HT-29 (cell line): ENCODE data around the gene CCK. TPM values are rescaled to one million over a fixed set of nuclear protein-coding genes. Genes with fewer than 3 reads are reported as not detected.
A peak's percentile ranks its signal among the peaks of the same experiment; 100 is the strongest.

Source experiments
- DNase-seq: peaks from one replicate; pipeline ENCODE4 v3.0.0-alpha.2; 2015; ENCODE audit warnings: low spot score
- small RNA-seq: library from RNA; depleted of rRNA; stranded (forward); fragments of <200 nt; gene quantifications from one replicate; pipeline ENCODE3, GENCODE V24; 2014
- total RNA-seq: library from RNA; depleted of rRNA; stranded (reverse); fragments of >200 nt; shearing (Covaris generic); gene quantifications from 2 replicates; pipeline ENCODE4 v1.2.3, GENCODE V29; 2014; rRNA removed

The CCK gene
- total RNA-seq, 1 experiment from 2014 or later: not detected

GRCh38 chr3:42225486-42226363 lies 40.3 kb downstream of the CCK start:
- no peak for DNase-seq

GRCh38 chr3:42224658-42225421 lies 41.1 kb downstream of the CCK start:
- DNase-seq: no peak

DNA sequence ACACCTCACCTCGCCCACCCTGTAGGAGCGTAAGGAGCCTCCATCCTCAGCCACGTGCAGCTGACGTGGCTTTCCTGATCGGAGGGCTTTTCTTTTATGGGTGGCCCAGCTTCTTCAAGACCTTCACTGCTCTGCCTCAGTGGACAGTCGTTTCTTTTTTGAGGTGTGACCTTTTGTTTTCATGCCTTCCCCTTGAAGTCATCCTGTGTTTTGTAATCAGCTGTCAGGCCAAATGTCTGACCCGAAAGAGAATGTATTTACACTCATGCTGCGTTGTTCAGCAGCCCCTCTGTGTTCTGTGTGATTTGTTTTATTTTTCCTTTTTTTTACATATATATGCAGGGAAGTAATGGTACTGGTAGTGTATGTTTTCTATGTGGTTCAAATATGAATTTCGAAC lies 41.8 kb downstream of the CCK start:
- DNase-seq: no peak

DNA sequence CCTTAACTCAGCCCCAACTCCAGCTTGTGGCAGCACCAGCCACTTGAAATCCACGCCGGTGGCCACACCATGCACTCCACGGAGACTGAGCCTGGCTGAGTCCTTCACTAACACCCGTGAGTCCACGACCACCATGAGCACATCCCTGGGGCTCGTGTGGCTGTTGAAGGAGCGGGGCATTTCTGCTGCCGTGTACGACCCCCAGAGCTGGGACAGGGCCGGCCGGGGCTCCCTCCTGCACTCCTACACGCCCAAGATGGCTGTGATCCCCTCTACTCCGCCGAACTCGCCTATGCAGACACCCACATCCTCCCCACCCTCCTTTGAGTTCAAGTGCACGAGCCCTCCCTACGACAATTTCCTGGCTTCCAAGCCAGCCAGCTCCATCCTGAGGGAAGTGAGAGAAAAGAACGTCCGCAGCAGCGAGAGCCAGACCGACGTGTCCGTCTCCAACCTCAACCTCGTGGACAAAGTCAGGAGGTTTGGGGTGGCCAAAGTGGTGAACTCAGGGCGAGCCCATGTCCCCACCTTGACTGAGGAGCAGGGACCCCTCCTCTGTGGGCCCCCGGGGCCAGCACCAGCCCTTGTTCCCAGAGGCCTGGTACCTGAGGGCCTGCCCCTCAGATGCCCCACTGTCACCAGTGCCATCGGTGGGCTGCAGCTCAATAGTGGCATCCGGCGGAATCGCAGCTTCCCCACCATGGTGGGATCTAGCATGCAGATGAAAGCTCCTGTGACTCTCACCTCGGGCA lies 42.9 kb downstream of the CCK start:
- no peak for DNase-seq

DNA sequence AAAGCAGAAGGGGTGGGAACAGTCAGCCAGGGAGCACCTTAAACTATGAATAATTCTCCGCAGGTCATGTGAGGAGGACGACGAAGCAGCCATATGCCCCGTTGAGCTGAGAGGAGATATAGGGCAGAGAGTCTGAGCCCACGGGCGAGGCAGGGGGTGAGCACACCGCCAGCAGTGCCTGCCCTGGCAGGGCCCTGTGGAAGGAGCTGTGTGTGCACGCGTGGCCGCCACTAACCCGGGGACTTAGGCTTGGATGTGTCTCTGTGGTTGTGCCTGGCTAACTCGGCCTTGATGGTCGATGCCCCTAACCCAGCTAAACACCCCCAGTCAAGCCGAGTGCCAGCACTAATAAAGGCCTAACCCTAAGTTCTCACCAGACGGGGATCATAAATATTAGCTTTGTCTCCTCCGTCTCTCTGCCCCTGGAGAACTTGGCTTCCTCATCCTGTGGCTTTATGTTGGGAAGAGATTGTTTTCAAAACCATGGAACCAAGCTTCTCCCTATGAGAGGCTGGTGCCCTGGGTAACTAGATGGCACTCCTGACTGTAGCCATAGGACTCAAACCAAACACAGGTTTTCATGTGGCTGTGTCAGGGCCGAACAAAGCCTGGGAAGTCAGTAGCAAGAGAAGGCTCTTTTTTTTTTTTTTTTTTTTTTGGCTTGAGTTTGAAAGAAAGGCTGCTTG lies 45.4 kb downstream of the CCK start:
- no peak for DNase-seq

DNA sequence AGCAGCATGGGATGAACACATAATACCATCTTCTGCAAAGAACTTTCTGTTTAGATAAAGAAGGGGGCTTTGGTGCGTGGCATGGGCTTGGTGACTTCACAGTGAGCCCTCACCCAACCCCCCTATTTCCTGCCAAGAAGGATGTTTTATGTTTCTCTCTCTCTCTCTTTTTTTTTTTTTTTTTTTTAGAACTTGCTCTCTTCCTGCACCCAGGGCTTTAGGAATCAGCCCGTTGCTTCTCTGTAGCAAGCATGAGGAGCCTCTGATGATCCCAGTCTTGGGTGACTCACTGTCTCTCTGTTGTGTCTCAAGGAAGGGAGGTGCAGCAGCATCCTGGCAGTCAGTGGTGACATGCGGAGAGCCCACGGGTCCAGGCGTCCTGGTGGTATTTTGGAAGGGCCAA lies 49.1 kb downstream of the CCK start:
- DNase-seq: no peak

GRCh38 chr3:42216302-42216701 lies 49.7 kb downstream of the CCK start:
- DNase-seq: no peak

- DNase-seq: no peak
Observed at GRCh38 chr3:42214565-42215283, 51.3 kb downstream of the CCK start.

DNA sequence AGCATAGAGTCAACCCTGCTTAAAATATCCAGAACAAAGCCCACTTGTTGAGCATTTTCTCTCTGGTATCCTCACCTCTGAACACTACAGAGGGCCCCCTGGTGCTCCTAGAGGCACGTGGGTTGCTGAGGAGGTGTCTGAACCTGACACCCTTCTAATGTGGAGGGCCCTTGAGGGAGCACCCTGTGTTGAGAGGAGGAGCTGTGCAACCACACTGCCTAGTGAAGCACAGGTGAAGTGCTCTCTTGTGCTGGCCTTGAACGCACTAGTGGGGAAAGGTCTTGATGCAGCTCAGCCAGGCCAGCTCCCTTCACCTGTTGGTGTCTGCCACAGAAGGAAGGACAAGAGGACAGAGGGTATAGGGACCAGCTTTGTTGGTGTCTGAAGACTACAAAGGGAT lies 51.9 kb downstream of the CCK start:
- no peak for DNase-seq

DNA sequence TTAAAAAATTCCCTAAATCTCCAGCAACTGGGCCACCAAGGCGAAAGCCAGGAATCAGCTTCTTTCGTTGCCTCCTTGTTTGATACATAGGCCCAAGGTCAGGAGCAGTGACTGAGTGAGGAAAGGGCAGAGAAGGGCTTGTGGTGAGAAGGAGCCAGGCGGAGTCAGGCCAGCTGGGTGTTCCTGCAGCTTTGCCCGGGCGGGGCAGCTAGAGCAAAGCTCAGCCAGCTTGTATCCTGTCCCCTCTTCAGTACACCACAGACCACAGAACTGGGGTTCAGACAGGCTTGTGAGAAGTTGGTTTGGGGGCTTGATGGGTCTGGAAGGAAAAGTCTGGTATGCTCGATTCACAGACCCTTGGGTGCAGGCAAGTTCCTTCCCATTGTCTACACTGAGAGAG lies 52.6 kb downstream of the CCK start:
- DNase-seq: peak; percentile 18

DNA sequence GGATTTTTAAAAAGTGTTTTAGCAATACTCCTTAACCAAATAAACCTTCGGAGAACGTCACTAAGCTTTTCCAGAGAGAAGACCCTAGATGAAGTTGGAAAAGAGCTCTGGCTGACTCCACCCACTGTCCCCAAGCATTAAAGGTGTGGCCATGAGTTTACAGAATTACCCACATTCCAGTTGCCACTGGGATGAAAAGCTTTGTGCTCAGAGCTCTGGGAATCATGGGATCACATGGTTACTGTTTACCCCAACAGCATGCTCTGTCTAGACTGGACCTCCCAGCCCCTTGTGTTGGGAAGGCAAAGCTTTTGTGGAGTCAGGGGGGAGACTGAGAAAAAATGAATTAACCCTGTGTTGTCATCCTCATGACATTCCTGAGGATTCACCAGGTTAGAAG lies 55.3 kb downstream of the CCK start:
- no peak for DNase-seq

DNA sequence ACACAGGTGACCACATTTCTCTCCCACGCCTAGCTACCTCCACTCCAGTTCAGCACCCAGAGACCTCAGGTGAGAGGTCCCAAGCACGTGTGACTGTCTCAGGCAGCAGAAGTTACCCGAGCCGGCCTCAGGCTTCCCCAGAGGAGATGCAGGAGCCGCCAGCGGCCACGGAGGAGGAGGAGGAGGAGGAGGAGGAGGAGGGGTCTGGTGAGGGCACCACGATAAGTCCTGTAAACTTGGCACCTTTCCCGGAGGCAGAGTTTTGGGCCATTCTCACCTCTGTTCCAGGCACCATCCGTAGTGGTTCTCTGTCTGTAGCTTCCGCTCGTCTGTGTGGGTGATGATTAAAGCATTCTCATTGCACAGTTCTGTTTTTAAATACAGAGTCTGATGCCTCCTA lies 56.1 kb downstream of the CCK start:
- DNase-seq: no peak

Small RNA genes lying within 50 kb of the gene (small RNA-seq; reads per million reads assigned to genes)
- gene RNU4-78P: not detected

Other genes with a start within 250 kb of the CCK start
- 186 and 190 TPM in 2 replicates for gene TRAK1, start 174.8 kb downstream of the CCK start, total RNA-seq
- not detected in 2 replicates for gene LYZL4, start 144.4 kb upstream of the CCK start, total RNA-seq
- gene VIPR1, start 236.5 kb upstream of the CCK start, total RNA-seq: 60.4 and 74.4 TPM in 2 replicates